T-cell (primary cell): ENCODE measurements around the gene RXYLT1. TPM values are rescaled to one million over a fixed set of nuclear protein-coding genes. Genes with fewer than 3 reads are reported as not detected.

ENCODE experiments used
- ATAC-seq, 4 experiments: fragments of 200-7000 bp in 3 of 4; fragments of 150-1000 bp in 1 of 4; cut with Tn5 transposase; replicated peaks in 1 of 4; 1 replicate in 3 of 4; 2 replicates in 1 of 4; pipeline ENCODE4 v1.10.0; 2021; ENCODE audit warnings: moderate library complexity in 3 of 4, mild to moderate bottlenecking in 2 of 4, moderate number of reproducible peaks in 1 of 4
- CTCF ChIA-PET, 2 donors: fragments of 300-600 bp; sonication (Branson Sonifier 250); formaldehyde crosslinking; loops; one replicate each; lab custom pipeline; 2022; ENCODE audit warnings: antibody characterized with exemption in 2 of 2; lab: Charles Lee
- POLR2A ChIA-PET, 2 donors: fragments of 300-600 bp; sonication (Branson Sonifier 250); formaldehyde crosslinking; loops; one replicate each; lab custom pipeline; 2022; ENCODE audit warnings: antibody characterized with exemption in 2 of 2; lab: Charles Lee
- DNase-seq, 35 experiments: peaks; one replicate each; pipeline versions ENCODE4 v3.0.0 to v3.0.0-alpha.2; 2013 to 2023
- H3K27ac ChIP-seq: one replicate; pipeline ENCODE4 v1.5.1; 2013; ENCODE audit warnings: low read length
- H3K27me3 ChIP-seq, 2 experiments: replicated peaks in 1 of 2; 1 replicate in 1 of 2; 2 replicates in 1 of 2; pipeline versions ENCODE4 v1.6.1 to v1.7.0; 2013; ENCODE audit warnings: low read length in 1 of 2, mixed read lengths in 1 of 2; ENCODE audit not compliant: control insufficient read depth in 2 of 2, insufficient read depth in 2 of 2; ENCODE audit errors: extremely low read depth in 1 of 2
- H3K36me3 ChIP-seq, 2 donors: 1 replicate in 1 of 2; 2 replicates in 1 of 2; pipeline versions ENCODE4 v1.6.1 to v1.7.0; 2013; ENCODE audit warnings: low read length in 1 of 2; ENCODE audit not compliant: control insufficient read depth in 2 of 2, insufficient read depth in 1 of 2; ENCODE audit errors: extremely low read depth in 1 of 2
- H3K4me1 ChIP-seq, 2 experiments: 1 replicate in 1 of 2; 2 replicates in 1 of 2; pipeline versions ENCODE4 v1.6.1 to v1.7.0; 2013; ENCODE audit warnings: low read length in 2 of 2, mixed read lengths in 1 of 2; ENCODE audit not compliant: insufficient read depth in 2 of 2, control insufficient read depth in 1 of 2; ENCODE audit errors: extremely low read depth in 1 of 2
- H3K4me3 ChIP-seq, 2 donors: 1 replicate in 1 of 2; 2 replicates in 1 of 2; pipeline versions ENCODE4 v1.5.1 to v1.7.0; 2013; ENCODE audit warnings: mild to moderate bottlenecking in 2 of 2, low read length in 1 of 2, moderate library complexity in 1 of 2; ENCODE audit not compliant: control insufficient read depth in 1 of 2; ENCODE audit errors: extremely low read depth in 1 of 2
- H3K9me3 ChIP-seq: 2 replicates; pipeline ENCODE4 v1.7.0; 2013
- H3K27ac Mint-ChIP-seq, 2 donors: one replicate each; pipeline ENCODE4 v1.8.0; 2020 to 2021; ENCODE audit warnings: mild to moderate bottlenecking in 2 of 2, mixed read lengths in 2 of 2
- H3K27me3 Mint-ChIP-seq, 2 donors: one replicate each; pipeline ENCODE4 v1.8.0; 2021 to 2022; ENCODE audit warnings: mixed read lengths in 2 of 2
- H3K36me3 Mint-ChIP-seq: one replicate; pipeline ENCODE4 v1.8.0; 2021; ENCODE audit warnings: mixed read lengths
- H3K4me1 Mint-ChIP-seq, 3 donors: one replicate each; pipeline ENCODE4 v1.8.0; 2020 to 2022; ENCODE audit warnings: mixed read lengths in 3 of 3, mild to moderate bottlenecking in 1 of 3
- H3K4me3 Mint-ChIP-seq, 3 donors: one replicate each; pipeline ENCODE4 v1.8.0; 2020 to 2022; ENCODE audit warnings: mild to moderate bottlenecking in 3 of 3, mixed read lengths in 3 of 3, moderate library complexity in 3 of 3
- H3K9me3 Mint-ChIP-seq, 3 donors: one replicate each; pipeline ENCODE4 v1.8.0; 2020 to 2022; ENCODE audit warnings: mixed read lengths in 3 of 3
- WGBS: methylation state at CpG from one replicate; pipeline ENCODE4 v1.1.5; 2013; ENCODE audit warnings: missing lambda C conversion rate; ENCODE audit not compliant: insufficient coverage; 5-methylcytosine and 5-hydroxymethylcytosine counted together
- total RNA-seq, 35 experiments: library from RNA in 6 of 35; stranded (reverse) in 6 of 35; fragments of 120-200 nt in 1 of 35; gene quantifications; one replicate each; pipeline versions ENCODE4 v1.2.1 to v1.2.4 and lab custom pipeline; 2013 to 2026

The RXYLT1 gene
- total RNA-seq, 5 donors from 2014 or later (not counting 1 experiment from before 2014, with no cell fraction given): 8.5 to 18.6 (median 13.3) TPM

- Mint-ChIP-seq H3K27ac (no peak overlapping the region), H3K4me3 (no peak overlapping the region), H3K36me3 (no peaks in the 10 kb centered on the region), H3K4me1 (no peaks in the 10 kb centered on the region), H3K9me3 (no peaks in the 10 kb centered on the region), H3K27me3 (peaks cover 2 to 11% of the 10 kb centered on the region in 2 donors)
- CTCF ChIA-PET: no interaction called here
- Histone ChIP-seq H3K9me3 (no peaks in the 10 kb centered on the region), H3K4me3 (no peak overlapping the region), H3K4me1 (no peaks in the 10 kb centered on the region), H3K27ac (no peak overlapping the region), H3K27me3 (peaks cover 0 to 9% of the 10 kb centered on the region in 2 experiments), H3K36me3 (no peaks in the 10 kb centered on the region)
- POLR2A ChIA-PET: no interaction called here
- no CpG with 5 or more reads among the region's 6 CpGs for WGBS
- DNase-seq (no peak), ATAC-seq (no peak)
These were observed 78.3 kb downstream of the RXYLT1 start for GRCh38 chr12:63857771-63858670.

Other genes with a start within 250 kb of the RXYLT1 start
- 1 to 10 TPM; 1.5 to 7.0 (median 3.8) TPM for gene DPY19L2, start 111.4 kb upstream of the RXYLT1 start, total RNA-seq
- gene SRGAP1, start 64.8 kb downstream of the RXYLT1 start, total RNA-seq: under 1 TPM in 4 of 5 donors, not detected in 1; 0.07 to 0.38 (median 0.17) TPM